NOMO-1 (cell line): ENCODE results near the gene RTN4RL1.

Experiments
- DNase-seq, 2 experiments: peaks; one replicate each; lab custom pipeline; 2025; ENCODE audit not compliant: unreplicated experiment in 2 of 2; lab: John Stamatoyannopoulos, UW

The RTN4RL1 gene

DNA sequence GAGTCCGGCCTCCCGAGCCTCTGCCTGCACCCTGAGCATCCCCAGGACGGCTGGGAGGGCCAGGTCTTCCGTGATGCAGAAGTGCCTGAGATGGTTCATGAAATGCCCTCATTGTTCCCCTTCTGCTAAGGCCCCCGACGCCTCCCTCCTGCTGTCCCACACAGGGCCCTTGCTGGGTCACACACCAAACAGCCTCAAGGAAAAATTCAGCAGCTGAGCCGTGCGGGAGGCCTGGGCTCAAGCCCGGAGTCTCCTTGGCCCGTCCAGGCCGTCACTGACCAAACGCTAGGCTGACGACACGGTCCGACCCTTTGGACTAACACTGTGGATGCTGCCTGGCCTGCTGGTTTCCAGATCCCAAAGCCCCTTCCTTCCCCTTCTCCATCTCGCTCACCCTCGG lies 90.2 kb downstream of the RTN4RL1 start:
- DNase-seq: no peak

DNA sequence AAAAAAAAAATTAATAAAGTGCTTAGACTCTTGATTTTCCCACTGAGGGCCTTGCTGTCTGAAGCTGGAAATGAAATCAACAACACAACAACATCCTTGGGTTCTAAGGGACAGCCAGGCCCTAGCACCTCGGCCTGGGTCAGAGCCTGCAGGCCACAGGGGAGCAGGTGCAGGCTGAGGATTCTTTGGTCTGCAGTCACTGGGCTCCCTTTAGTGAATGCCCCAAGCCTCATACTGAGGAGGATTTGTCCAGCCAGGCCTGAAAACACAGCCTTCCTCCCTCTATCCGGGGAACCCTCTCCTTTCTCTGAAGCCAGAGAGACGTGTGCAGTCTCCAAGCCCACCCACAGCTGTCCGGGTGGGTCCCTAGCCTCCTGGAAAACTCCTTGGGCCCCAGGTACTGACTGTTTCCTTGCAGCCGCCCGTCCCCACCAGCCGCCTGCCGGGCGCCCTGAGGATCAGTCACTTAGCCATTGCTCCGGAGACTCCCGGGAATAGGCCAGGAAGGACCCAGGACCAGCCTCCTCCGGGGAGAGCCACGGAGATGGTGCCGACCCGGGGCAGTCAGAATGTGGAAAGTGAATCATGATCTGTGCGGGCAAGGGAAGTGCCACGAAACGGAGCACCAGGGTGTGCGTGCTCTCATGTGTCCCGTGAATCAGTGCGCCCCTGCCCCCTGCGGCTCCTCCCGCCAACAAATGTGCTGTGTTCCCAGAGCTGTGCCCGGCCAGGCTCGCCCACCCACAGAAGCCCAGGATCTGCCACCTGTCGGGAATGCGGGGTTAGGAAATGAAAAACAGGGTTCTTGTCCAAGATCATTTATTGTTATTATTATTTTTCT lies 91.0 kb downstream of the RTN4RL1 start:
- no peak for DNase-seq

DNA sequence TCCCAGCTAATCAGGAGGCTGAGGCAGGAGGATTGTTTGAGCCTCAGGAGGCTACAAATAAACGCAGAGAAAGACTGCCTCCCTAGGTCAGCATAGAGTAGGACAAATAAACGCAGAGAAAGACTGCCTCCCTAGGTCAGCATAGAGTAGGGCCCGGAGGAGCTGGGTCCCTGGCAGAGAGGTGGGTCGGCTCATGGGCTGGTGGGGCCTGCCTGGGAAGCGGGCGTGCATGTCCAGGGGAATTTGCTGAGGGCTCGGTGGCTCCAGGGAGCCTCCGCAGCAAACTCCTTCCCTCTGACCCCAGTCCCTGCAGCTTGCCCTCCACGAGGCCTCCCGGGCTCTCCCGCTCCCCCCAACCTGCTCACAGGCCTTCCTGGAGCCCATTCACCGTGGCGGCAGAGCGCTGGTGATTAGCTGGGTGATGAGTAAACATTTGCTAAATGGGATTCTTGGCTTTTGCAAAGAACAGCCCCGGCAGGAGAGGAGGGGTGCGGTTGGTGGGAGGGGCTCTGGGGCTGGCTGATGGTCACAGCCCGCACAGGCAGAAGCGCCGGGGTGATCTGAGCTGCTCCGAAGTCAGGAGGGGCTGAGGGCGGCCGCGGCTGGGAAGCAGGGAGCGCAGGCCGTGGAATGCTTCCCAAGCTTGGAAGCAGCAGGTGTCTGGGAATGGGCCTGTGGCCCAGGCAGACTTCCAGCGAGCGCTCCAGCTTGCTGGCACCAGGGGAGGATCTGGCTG lies 93.1 kb downstream of the RTN4RL1 start:
- no peak for DNase-seq

DNA sequence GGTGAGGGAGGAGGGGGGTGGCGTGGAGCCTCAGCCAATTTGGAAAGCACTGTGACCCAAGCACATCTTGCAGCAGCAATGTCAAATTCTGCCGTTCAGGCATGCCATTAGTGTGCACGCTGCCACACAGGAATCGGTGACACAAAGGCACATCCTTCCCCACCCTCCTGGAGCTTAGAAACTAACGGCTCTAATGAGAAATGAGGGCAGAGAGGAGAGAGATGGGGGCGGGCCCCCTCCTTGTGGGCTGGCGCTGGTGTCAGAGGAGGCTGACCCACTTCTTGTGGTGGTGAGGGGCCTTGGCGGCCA lies 94.8 kb downstream of the RTN4RL1 start:
- DNase-seq: no peak

DNA sequence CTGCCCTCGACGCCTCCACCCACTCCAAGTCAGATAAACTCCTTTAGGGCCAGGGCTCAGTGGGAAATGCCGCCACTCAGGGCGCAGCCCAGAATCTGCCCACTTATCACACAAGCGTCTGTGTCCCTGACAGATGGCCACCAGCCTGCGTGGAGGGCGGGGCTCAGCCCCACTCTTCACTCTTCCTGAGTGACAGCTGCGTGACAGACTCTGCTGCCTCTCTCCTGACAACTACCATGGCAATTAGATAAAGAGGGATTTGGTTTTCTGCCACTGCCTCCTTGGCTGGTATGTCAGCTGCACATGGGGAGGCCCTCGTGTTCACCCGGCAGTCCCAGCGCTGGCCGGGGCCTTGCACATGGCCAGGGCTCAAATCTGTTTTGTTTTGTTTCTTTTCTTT lies 96.2 kb downstream of the RTN4RL1 start:
- no peak for DNase-seq

DNA sequence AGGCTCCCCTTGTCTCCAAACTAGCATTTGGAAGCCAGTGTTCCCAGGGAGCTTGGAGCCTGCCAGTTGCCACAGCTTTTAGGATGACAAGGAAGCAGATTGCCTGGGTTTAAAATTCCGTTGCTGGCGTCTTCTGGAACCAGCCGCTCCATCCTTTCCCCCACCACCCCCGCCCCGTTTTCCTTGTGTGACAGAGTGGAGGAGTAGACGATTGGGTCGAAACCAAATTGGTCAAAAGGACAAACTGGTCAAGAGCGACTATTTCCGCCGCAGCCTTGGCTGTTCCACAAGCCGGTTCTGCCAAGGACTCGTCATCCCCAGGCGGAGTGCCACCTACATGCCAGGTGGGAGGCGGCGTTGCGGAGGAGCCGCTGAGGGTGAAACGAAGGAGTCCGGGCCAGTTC lies 104.2 kb downstream of the RTN4RL1 start:
- no peak for DNase-seq

DNA sequence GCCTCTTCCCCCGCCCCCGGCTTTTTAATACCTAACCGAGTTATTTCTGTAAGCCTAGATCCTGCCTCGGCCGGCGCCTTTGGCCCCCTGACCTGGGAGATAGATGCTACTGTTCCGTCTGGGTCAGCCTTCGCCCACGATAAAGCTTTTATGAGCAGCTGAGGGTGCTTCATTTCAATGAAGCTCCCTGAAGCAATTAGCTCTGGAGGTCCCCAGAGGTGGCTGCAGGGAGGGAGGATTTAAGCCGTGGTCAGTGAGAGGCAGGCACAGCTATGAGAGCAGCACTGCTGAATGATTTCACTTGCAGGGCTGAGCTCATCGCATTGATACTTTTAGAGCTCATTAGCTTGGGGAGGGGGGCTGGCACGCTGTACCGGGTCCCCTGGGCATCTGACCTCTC lies 105.9 kb downstream of the RTN4RL1 start:
- no peak for DNase-seq

DNA sequence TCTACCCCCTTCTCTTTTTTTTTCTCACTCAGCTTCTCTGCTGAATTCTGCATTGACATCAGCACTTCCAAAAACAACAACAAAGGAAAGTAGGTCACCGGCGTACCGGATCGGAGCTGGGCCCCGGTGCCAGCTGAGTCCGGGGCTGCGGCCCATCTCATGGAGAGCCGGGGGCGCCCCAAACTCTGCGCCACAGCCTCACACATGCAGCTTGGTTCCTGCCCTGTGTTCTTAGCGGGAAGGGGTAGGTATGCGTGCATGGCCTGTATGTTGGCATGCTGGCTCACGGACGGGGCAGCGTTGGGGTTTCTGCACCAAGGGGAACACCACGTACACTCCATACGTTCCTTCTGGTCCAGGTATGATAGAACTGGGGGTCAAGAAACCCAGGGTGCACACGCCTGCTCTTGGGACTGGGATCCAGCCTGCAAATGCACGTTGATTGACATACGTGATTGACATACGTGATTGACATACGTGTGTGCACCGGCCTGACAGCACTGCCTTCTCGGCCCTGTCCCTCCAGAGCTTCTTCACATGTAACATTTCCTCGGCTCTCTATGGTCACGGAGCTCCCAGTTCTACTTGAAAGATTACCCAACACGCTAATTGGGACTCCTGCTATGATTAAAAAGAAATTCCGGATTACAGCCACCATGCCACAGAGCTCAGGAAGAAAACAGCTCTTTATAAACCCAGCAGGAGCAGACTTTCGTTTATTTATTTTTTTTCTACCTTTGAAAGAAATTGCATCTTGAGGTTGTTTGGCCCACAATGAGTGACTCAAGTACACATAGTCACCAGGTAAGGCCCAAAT lies 106.6 kb downstream of the RTN4RL1 start:
- no peak for DNase-seq

DNA sequence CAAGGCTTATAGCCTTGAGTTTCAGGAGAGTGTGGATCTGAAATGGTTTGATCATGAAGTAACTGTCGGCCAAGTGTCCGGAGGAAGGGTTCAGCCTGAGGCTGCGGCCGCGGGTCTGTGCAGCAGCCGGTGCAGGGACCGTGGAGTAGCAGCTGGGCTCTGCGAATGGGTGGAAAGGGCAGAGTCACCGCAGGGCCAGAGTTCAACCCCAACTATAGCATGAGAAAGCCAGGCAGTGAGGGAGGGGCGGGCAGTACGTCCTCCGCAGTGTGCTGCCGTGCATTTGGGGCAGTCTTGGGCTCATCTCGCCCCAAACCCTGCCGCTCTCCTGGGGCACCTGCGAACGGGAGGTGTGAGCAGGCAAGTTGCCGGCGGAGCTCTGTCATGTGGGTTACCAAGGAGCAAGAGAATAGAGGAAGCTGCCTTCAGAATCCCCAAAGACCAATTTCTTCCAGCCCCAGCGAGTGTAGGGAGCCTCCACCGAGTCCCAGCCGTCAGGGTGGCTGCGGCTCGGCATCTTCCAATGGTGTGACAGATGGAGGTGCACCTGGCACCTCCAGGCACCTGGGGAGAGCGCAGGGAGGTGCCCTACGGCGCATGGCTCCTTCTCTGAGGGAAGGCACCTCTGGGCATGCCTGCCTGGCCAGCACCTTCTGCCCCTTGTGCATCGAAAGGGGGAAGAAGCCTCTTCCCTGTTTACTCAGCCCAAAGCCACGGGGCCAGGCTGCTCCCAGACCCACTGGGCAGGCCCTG lies 108.0 kb downstream of the RTN4RL1 start:
- no peak for DNase-seq

DNA sequence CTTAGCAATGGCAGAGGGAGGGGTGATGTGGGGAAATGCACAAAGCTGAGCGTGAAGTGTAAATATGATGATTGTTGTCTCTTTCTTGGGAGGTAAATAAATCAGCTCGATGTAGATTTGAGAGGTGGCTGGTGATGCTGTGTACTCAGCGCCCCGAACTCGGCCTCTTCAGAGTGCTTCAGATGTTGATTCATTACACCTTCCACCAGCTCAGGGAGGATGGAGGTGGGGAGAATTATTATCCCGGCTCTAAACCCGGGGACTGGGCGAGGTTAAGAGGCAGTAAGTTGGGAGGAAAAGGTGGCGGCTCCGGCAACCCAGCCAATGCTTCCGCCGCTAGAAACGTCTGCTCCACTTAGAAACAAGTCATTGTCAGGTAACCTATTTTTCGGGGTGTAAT lies 108.8 kb downstream of the RTN4RL1 start:
- DNase-seq: no peak

DNA sequence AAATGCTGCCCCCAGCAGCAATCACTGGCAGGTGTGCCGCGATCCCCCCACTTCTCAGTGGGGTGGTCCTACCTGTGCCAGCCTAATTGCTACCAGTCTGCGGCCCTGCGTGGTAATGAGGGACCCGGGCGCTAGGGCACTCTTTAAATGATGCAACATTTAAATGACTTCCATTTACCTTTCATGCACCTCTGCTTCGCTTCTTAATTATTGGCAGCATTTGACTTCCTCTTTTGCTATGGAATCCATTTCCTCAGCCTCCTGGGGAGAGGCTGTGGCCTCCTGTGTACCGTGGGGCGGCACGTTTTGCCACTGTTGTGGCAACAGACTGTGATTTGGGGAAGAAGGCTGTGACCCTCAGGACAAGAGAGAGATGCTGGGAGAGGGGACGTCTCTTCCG lies 109.2 kb downstream of the RTN4RL1 start:
- DNase-seq: peak; percentile 13 to 37

DNA sequence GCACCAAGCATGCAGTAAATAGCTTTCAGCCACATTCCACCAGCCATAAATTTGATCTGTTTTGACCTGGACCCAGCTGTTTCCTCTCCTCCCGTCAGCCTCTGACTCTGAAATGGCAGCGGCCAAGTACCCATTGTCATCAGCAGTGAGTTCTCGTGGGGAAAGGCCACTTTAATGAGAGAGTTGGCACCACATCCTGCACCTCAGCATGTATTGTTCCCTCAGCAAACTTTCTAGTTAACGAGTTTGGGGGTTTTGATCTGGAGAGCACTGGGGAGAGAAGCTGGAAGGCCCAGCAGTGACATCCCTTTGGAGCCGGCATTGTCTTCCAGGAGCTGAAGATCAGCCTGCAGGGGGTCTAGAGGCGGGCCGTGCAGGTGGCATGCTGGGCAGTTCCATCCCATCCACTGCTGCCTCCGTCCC lies 110.5 kb downstream of the RTN4RL1 start:
- no peak for DNase-seq

DNA sequence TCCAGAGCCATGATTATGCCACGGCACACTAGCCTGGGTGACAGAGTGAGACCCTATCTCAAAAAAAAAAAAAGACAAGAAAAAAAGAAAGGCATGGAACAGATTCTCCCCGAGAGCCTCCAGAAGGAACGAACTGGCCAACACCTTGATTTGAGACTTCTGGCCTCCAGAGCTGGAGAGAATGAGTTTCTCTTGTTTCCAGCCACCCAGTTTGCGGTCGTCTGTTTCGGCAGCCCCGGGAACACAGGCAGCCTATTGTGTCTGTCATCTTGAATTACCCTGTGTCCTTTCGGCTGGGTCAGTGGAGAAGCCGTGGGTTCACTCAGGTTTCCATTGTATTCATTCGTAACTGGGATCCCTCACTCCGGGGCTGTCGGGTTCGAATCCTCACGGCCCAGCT lies 111.4 kb downstream of the RTN4RL1 start:
- DNase-seq: no peak

DNA sequence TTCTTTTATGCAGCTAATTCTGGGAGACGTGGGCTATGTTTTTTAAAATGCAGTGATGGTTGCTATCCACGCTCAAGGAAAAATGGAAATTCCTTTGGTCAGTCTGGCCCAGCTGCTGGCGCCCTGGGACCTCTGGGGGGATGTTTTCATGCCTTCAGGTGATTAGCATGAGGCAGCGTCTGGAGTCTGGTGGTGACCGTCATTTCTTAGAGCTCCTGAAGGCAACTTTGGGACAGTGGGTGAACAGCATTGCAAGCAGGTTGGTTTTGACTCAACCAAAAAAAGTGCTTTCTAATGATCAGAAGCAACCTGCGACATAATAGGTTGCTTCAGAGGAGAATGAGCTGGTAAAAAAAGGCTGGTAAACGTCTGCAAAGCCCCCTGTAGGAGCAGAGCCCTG lies 113.0 kb downstream of the RTN4RL1 start:
- no peak for DNase-seq

DNA sequence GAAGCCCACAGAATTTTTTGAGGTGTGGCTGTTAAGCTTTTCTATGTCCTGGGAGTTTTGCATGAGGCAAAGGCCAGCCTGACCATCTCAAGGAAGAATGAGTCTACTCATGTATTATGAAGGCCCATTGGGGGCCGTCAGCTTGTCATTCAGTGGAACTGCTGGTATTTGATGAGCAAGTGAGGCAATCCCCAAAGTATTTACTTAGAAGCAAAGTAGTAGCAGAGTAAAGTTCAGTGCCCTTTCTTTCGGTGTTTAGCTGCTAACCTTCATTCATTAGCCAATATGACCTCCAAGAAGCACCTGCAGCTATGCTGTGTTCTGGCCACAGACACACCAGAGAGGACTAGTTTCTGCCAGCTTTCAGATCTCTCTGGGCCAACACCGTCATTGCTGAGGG lies 115.1 kb downstream of the RTN4RL1 start:
- DNase-seq: no peak

DNA sequence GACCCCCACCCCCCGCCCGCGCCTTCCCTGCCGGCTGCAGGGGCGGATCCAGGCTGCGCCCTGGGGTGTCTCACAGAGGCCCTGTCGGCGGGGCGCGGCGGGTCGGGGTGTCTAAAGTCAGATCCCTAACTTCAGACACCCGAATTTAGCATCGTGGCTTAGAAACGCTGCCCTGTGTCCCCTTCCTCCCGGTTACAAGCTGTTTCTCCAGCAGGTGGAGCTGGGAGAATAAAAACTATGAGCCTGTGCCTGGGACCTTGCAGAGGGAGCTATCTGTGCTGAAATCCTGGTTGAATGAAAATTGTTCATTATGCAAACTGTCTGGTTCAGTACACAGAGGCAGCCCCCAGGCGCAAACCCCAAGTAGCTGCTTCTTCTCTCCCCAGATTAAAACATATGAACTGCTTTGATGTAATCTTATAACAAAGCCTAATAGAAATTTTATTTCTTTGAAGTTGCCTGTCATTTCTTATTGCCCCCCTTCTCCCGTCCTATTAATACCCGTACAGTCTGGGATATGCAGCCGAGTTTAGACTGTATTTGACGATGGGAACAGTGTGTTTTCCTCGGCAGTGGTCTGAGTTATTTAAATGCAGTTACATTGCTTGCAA lies 116.3 kb downstream of the RTN4RL1 start:
- DNase-seq: peak; percentile 14 to 61

DNA sequence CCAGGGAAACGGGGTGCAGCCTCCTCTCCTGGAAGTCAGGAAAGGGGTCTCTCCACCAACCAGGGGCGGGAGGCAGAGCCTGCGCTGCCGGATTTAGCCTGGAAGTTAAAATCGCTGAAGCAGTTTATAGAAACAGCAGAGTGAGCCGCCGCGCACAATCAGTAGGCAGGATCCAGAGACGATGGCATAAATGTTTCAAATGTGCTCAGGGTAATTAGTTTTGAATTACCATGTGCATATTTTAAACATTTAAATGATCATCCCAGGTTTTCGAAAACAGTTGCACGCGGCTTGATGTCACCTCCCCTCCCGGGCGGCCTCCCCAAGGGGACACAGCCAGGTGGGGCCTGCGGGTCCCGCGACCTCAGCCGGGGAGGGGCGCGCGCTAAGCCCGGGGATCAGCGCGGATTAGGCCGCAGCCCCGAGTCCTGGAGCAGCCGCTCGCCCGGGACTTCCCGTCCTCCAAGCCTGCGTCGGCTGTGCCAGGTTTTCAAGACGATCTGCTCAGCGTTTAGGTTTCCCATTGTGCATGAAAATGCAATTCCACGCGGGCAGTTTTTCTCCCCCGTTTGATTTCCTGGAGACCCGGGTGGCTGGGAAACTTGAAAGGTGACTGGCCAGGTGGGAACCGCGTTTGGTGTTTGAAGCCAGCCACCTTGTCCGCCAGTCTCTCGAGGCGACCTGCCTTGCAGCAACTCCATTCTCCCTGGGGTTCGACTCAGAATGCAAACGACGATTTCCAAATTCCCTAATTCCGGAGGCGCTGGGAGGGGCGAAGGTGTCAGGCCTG lies 117.0 kb downstream of the RTN4RL1 start:
- no peak for DNase-seq

DNA sequence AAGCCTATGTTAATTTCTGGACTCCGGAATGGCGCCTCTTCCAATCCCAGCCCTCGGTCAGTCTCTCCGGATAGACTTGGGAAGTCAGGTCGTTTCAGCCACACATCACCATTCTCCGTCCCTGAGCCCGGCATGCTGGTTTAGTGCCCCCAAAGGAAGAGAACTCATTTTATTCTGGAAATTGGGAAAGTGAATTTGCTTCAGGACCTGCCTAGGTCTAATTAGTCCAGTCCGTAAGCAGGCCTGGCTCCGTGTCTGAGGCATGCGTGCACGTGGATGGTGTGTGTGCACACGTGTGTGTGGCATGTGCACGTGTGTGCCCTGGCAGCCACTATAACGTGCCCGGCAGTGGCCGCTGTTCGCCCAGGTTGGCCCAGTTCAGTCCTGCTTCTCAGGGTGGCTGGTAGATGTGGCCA lies 117.9 kb downstream of the RTN4RL1 start:
- no peak for DNase-seq

DNA sequence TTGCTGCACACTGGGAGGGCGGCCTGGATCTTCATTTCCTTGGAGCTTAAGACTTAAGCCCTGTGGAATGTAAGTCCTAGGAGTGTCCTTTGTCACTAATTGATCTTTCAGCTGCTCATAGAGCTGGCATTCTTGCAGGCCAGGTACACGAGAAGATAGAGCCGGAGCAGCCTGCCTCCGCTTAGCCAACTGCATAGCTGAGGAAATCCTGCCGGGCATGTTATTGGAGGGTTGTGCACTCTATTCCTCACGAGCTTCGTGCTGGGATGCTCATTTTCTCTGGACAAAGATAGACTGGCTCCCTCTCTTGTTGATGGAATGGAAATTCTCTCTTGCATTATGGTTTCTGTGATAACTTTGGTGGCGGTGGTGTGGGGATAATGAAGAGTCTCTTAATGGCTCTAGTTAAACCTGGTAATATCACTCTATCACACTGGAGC lies 118.5 kb downstream of the RTN4RL1 start:
- no peak for DNase-seq
